DOHH2 (cell line): ENCODE results near the gene HOATZ.

Experiments used
- H3F3A ChIP-seq: fragments of 200-600 bp; sonication (generic), shearing (Covaris generic); 2 replicates; pipeline ENCODE4 v1.6.0; 2016; ENCODE audit warnings: antibody characterized with exemption, mild to moderate bottlenecking; ENCODE audit not compliant: control insufficient read depth, insufficient read depth
- H3K27ac ChIP-seq: fragments of 200-600 bp; sonication (generic); 2 replicates; pipeline ENCODE4 v1.5.1; 2014; ENCODE audit warnings: low read depth, mild to moderate bottlenecking, low read length, moderate library complexity
- H3K27me3 ChIP-seq: fragments of 200-600 bp; sonication (generic); 2 replicates; pipeline ENCODE4 v1.6.1; 2014; ENCODE audit warnings: mild to moderate bottlenecking, low read length, mixed read lengths; ENCODE audit not compliant: control insufficient read depth
- H3K36me3 ChIP-seq: fragments of 200-600 bp; sonication (generic); 2 replicates; pipeline ENCODE4 v1.6.1; 2014; ENCODE audit warnings: mild to moderate bottlenecking, low read length, moderate library complexity, mixed read lengths; ENCODE audit not compliant: control insufficient read depth
- H3K4me1 ChIP-seq: fragments of 200-600 bp; sonication (generic); 2 replicates; pipeline ENCODE4 v1.6.1; 2014; ENCODE audit warnings: mild to moderate bottlenecking, low read length, mixed read lengths; ENCODE audit not compliant: control insufficient read depth
- H3K4me2 ChIP-seq: fragments of 200-600 bp; sonication (generic); 2 replicates; pipeline ENCODE4 v1.6.0; 2014; ENCODE audit warnings: mild to moderate bottlenecking, low read length, moderate library complexity
- H3K4me3 ChIP-seq: fragments of 200-600 bp; sonication (generic); 2 replicates; pipeline ENCODE4 v1.5.1; 2014; ENCODE audit warnings: mild to moderate bottlenecking, low read length, mixed read lengths
- H3K79me2 ChIP-seq: fragments of 200-600 bp; sonication (generic); 2 replicates; pipeline ENCODE4 v1.6.1; 2014; ENCODE audit warnings: mild to moderate bottlenecking, low read length, mixed read lengths; ENCODE audit not compliant: control insufficient read depth
- H3K9me2 ChIP-seq: fragments of 200-600 bp; sonication (generic); replicated peaks from 2 replicates; pipeline ENCODE4 v1.6.1; 2014; ENCODE audit warnings: mild to moderate bottlenecking, low read length, mixed read lengths; ENCODE audit not compliant: control insufficient read depth
- H3K9me3 ChIP-seq: fragments of 200-600 bp; sonication (generic); 2 replicates; pipeline ENCODE4 v1.6.1; 2014; ENCODE audit warnings: antibody characterized with exemption, low read length, mixed read lengths; ENCODE audit not compliant: control insufficient read depth, insufficient read depth
- H4K20me1 ChIP-seq: fragments of 200-600 bp; sonication (generic); 2 replicates; pipeline ENCODE4 v1.6.0; 2014; ENCODE audit warnings: low read depth, mild to moderate bottlenecking, antibody characterized with exemption, low read length, moderate library complexity; ENCODE audit not compliant: control insufficient read depth, insufficient read depth
- EZH2phosphoT487 ChIP-seq: fragments of 200-600 bp; sonication (generic); IDR thresholded peaks from 2 replicates; pipeline ENCODE4 v1.6.1; 2017; ENCODE audit warnings: borderline replicate concordance, mild to moderate bottlenecking, antibody characterized with exemption, low read length, moderate library complexity, mixed read lengths
- TF ChIP-seq, protein P1 (sequence below): fragments of 200-600 bp; sonication (generic); IDR thresholded peaks from one replicate; pipeline ENCODE4 v1.5.1; 2014; ENCODE audit warnings: antibody characterized with exemption, mild to moderate bottlenecking, low read depth, low read length; ENCODE audit not compliant: poor library complexity, severe bottlenecking

HOATZ gene

DNA sequence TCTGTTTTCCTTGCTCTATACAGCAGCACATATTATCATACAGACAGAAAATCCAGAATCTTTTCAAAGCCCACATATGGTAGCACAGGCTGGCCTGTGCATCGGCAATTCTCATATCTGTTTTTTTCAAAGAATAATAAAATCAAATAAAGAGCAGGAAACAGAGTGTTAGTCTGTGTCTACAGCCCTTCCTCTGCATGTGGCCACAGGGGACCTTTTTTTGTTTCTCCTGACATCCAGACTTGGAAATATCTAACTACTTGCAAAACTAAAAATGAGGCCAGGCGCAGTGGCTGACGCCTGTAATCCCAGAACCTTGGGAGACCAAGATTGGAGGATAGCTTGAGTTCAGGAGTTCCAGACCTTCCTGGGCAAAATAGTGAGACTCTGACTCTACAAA, 46.2 kb downstream of the HOATZ start:
- Histone ChIP-seq H3K4me2 (no peak overlapping the region), H3K9me2 (no peaks in the 10 kb centered on the region), H3K79me2 (no peaks in the 10 kb centered on the region), H3K4me1 (no peaks in the 10 kb centered on the region), H3K4me3 (no peak overlapping the region), H3K36me3 (no peaks in the 10 kb centered on the region), H3K9me3 (peaks cover 5% of the 10 kb centered on the region; the same call in 1 of the 2 replicates), H4K20me1 (no peaks in the 10 kb centered on the region), H3K27me3 (no peaks in the 10 kb centered on the region), H3K27ac (no peak overlapping the region), H3F3A (no peaks in the 10 kb centered on the region)
- TF ChIP-seq, protein P1, sequence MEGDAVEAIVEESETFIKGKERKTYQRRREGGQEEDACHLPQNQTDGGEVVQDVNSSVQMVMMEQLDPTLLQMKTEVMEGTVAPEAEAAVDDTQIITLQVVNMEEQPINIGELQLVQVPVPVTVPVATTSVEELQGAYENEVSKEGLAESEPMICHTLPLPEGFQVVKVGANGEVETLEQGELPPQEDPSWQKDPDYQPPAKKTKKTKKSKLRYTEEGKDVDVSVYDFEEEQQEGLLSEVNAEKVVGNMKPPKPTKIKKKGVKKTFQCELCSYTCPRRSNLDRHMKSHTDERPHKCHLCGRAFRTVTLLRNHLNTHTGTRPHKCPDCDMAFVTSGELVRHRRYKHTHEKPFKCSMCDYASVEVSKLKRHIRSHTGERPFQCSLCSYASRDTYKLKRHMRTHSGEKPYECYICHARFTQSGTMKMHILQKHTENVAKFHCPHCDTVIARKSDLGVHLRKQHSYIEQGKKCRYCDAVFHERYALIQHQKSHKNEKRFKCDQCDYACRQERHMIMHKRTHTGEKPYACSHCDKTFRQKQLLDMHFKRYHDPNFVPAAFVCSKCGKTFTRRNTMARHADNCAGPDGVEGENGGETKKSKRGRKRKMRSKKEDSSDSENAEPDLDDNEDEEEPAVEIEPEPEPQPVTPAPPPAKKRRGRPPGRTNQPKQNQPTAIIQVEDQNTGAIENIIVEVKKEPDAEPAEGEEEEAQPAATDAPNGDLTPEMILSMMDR, result no peak
- no peak for TF ChIP-seq EZH2phosphoT487

DNA sequence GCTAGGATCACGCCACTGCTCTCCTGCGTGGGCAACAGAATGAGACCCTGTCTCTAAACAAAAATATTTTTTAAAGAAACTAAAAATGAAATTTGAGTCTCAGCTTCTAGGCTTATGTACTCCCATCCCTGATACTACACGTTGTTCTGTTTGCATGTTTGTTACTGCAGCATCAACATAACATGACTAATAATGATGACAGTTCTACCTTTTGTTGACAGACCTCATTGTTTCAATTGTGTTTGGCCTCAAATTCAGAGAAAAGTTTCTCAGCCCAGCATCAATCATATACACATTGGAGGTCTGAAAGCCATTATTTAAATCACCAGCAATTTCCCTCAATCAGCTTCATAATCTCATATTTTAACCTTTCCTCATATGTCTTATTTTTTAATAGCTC, 46.7 kb downstream of the HOATZ start:
- H3K4me1 ChIP-seq, result no peaks in the 10 kb centered on the region
- no peaks in the 10 kb centered on the region for H3K9me3 ChIP-seq
- no peak overlapping the region for H3K4me3 ChIP-seq
- no peaks in the 10 kb centered on the region for H4K20me1 ChIP-seq
- H3K9me2 ChIP-seq, result no peaks in the 10 kb centered on the region
- H3K27ac ChIP-seq, result no peak overlapping the region
- no peaks in the 10 kb centered on the region for H3K36me3 ChIP-seq
- no peak for TF ChIP-seq EZH2phosphoT487
- TF ChIP-seq, protein P1, result no peak
- H3F3A ChIP-seq, result no peaks in the 10 kb centered on the region
- no peaks in the 10 kb centered on the region for H3K27me3 ChIP-seq
- H3K79me2 ChIP-seq, result no peaks in the 10 kb centered on the region
- no peak overlapping the region for H3K4me2 ChIP-seq

DNA sequence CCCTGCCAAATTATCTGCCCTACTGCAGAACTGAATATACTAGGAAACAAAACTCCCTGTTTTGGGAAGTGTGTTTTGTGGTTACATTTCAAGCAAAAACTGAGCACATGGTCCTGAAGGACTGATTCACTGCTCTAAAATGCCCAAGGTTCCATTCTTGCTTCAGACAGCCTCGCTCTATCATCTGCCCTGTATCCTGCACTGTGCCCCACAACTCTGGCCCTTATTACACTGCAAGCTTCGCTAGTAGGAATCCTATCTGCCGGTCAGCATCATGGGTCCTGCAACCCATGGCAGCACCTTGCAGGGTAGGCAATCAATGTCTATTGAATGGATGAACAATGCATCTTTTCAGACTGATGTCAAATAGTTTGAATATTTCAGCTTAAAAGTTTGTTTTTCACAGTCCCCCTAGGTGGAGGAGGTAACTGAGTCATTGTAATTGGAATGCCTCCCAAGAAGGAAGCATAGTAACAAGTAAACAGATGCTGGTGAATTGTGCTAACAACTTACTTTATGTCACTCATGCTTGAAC, 47.3 kb downstream of the HOATZ start:
- TF ChIP-seq, protein P1, result no peak
- no peak for TF ChIP-seq EZH2phosphoT487
- no peaks in the 10 kb centered on the region for H3K79me2 ChIP-seq
- no peak overlapping the region for H3K4me2 ChIP-seq
- no peak overlapping the region for H3K27ac ChIP-seq
- no peaks in the 10 kb centered on the region for H3K4me1 ChIP-seq
- no peaks in the 10 kb centered on the region for H3K36me3 ChIP-seq
- H3K9me2 ChIP-seq, result no peaks in the 10 kb centered on the region
- H3F3A ChIP-seq, result no peaks in the 10 kb centered on the region
- no peaks in the 10 kb centered on the region for H3K9me3 ChIP-seq
- no peak overlapping the region for H3K4me3 ChIP-seq
- no peaks in the 10 kb centered on the region for H3K27me3 ChIP-seq
- no peaks in the 10 kb centered on the region for H4K20me1 ChIP-seq
